ENCODE results near the gene TMEM114.

The TMEM114 gene

DNA sequence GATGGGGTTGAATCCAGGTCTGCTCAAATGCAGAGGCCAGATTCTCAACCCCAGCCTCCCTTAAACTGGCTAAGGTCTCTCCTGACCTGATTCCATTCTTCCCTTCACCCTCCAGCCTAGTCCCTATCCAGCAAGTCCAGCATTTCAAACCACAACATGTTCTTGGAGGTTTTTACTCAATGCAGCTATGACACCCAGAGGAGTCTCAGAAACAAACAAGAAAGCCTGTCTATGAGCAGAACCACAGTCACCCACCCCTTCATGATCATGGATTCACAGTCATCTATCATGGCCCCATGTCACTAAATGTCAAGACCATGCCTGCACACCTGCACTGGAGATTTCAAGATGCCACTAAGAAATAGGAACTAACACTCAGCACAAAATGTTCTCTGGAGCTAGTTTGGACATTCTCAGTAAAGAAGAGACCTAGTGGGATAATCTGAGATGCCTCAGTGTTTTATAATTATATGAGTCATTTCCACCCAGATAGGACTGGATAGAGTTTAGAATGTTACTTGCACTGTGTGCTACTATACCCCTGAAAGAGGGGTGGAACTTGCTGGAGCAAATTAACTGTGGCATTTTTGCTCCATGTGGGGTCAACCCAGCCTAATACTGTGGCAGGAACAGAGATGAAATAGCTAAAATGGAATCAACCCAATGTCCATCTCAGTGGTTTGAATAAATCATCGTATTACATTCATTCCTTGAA lies 21.7 kb upstream of the TMEM114 start:
- TF ChIP-seq, protein P1, sequence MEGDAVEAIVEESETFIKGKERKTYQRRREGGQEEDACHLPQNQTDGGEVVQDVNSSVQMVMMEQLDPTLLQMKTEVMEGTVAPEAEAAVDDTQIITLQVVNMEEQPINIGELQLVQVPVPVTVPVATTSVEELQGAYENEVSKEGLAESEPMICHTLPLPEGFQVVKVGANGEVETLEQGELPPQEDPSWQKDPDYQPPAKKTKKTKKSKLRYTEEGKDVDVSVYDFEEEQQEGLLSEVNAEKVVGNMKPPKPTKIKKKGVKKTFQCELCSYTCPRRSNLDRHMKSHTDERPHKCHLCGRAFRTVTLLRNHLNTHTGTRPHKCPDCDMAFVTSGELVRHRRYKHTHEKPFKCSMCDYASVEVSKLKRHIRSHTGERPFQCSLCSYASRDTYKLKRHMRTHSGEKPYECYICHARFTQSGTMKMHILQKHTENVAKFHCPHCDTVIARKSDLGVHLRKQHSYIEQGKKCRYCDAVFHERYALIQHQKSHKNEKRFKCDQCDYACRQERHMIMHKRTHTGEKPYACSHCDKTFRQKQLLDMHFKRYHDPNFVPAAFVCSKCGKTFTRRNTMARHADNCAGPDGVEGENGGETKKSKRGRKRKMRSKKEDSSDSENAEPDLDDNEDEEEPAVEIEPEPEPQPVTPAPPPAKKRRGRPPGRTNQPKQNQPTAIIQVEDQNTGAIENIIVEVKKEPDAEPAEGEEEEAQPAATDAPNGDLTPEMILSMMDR (conservative IDR thresholded peaks at IDR 0.05; ENCODE audit: low read depth, low read length), result no peak
- DNase-seq (ENCODE audit: low read depth), result no peak
- no peak overlapping the region for H3K4me3 ChIP-seq (ENCODE audit: low read length)

DNA sequence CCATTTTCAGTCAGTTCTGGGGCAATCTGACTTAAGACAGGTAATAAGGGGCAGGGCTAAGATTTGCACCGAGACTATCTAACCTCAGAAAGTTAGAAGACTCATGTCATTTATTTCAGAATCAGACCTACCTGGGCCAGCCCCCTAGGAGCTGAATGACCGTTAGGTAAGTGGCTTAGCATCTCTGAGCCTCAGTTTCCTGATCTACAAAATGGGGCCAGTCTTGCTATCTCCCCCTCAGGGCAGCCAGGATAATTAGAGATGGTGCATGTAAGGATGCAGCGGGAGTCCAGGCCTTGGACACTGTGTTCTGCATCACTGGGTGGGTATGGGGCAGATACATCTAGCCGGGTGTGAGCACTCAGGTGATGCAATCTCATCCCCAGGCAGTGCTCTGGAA lies 20.8 kb upstream of the TMEM114 start:
- DNase-seq (ENCODE audit: low read depth), result no peak
- no peak overlapping the region for H3K4me3 ChIP-seq (ENCODE audit: low read length)
- TF ChIP-seq, protein P1 (conservative IDR thresholded peaks at IDR 0.05; ENCODE audit: low read depth, low read length), result no peak

DNA sequence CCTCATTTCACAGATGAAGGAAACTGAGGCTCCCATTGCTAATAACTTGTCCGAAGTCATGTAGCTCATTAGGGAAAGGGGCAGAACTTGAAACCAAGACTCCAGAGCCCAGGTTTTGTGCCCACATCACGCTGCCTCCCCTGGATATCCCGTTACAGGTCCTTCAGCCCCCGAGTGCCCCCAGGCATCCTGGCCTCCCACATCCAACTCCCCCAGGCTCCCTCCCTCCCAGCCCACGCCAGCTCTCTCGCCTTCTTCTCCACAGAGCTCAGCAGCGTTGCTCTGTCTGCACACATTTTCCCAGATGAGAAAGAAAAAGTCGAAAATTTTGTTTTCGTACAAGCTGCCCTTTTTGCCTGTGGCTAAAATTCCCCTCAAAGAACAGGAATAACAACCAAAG lies 16.9 kb upstream of the TMEM114 start:
- TF ChIP-seq, protein P1 (conservative IDR thresholded peaks at IDR 0.05; ENCODE audit: low read depth, low read length), result no peak
- no peak overlapping the region for H3K4me3 ChIP-seq (ENCODE audit: low read length)
- DNase-seq (ENCODE audit: low read depth), result no peak

DNA sequence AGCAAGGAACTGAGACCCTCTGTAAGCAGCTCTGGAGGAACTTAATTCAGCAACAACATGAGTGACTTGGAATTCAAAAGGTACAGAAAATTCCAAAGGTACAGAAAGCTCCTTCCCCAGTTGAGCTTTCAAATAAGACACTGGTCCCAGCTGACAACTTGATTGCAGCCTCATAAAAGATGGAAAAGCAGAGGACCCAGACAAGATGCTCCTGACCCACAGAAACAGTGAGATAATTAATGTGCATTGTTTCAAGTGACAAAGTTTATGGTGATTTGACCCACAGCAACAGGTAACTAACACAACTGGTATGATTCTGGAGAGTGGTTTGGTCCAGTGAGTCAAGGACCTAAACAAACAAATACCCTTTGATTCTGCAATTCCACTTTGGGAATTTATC lies 15.2 kb upstream of the TMEM114 start:
- no peak for DNase-seq (ENCODE audit: low read depth)
- H3K4me3 ChIP-seq (ENCODE audit: low read length), result no peak overlapping the region
- TF ChIP-seq, protein P1 (conservative IDR thresholded peaks at IDR 0.05; ENCODE audit: low read depth, low read length), result no peak

DNA sequence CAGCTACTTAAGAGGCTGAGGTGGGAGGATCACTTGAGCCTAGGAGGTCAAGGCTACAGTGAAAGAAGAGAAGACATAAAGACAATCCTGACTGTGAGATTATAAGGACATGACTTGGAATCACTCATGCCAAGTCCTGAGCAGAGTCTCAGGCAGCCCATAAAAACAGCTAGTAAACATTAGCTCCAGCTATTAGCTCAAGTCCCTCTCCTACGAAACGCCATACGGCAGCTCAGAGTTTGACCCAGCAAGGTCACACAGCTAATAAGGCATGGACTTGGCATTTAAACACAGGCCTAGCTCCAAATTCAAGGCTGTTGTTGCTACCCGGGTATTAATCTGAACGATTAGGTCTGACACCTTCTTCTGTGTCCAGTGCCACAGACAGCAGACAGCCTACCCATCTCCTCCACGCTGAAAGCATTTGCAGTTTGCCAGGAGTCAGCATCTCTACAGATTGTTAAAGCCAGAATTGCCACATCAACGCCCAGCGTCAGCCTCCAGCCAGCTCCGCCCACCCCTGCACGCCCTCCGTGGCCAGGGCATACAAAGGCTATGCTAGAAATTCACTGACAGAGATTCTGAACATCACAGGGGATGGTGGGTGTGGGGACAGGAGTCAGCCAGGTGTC lies 9.9 kb upstream of the TMEM114 start:
- H3K4me3 ChIP-seq (ENCODE audit: low read length), result no peak overlapping the region
- TF ChIP-seq, protein P1 (conservative IDR thresholded peaks at IDR 0.05; ENCODE audit: low read depth, low read length), result no peak
- DNase-seq (ENCODE audit: low read depth), result no peak

DNA sequence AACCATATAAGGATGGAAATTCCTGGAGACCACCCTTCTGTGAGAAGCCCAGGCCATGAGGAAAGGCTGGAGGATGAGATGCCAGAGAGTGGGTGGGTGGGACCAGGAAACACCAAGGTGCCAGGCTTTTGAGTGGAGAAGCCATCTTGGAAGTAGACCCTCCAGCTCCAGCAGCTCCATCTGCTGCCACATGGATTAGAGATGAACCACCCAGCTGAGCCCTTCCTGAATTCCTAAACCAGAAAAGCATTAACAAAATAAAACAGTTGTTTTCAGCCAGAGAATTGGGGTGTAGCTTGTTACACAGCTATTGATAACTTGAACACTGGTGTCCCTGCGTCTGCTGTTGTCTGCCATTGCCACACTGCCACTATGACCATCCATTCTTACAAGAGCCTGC lies 6.3 kb upstream of the TMEM114 start:
- no peak for DNase-seq (ENCODE audit: low read depth)
- no peak overlapping the region for H3K4me3 ChIP-seq (ENCODE audit: low read length)
- TF ChIP-seq, protein P1 (conservative IDR thresholded peaks at IDR 0.05; ENCODE audit: low read depth, low read length), result no peak

DNA sequence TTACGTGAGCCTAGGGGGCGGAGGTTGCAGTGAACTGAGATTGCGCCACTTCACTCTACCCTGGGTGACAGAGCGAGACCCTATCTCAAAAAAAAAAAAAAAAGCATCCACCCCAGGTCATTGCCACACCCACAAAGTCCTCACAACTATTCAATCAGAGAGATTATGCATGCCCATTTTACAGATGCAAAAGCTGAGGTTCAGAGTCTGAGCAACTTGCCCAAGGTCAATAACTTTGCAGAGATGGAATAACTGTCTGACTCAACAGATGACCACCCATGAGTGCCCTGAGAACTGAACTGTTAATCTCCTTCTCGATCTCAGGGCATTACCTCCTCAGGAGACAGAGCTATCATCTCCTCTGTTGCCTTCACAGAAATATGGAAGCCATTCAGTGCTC lies 5.5 kb upstream of the TMEM114 start:
- TF ChIP-seq, protein P1 (conservative IDR thresholded peaks at IDR 0.05; ENCODE audit: low read depth, low read length), result no peak
- H3K4me3 ChIP-seq (ENCODE audit: low read length), result no peak overlapping the region
- no peak for DNase-seq (ENCODE audit: low read depth)
